GM19035 (cell line): Measurements from ENCODE around the gene CHPT1.
"Not testable (repeated sequence)": the region's sequence is repeated elsewhere in the genome, so short reads cannot be mapped to it uniquely, and the experiment has no call there.

Experiments used
- ATAC-seq: cut with Tn5 transposase; IDR thresholded peaks from one replicate; pipeline ENCODE4 v1.9.1; 2021; ENCODE audit not compliant: unreplicated experiment

Gene CHPT1

DNA sequence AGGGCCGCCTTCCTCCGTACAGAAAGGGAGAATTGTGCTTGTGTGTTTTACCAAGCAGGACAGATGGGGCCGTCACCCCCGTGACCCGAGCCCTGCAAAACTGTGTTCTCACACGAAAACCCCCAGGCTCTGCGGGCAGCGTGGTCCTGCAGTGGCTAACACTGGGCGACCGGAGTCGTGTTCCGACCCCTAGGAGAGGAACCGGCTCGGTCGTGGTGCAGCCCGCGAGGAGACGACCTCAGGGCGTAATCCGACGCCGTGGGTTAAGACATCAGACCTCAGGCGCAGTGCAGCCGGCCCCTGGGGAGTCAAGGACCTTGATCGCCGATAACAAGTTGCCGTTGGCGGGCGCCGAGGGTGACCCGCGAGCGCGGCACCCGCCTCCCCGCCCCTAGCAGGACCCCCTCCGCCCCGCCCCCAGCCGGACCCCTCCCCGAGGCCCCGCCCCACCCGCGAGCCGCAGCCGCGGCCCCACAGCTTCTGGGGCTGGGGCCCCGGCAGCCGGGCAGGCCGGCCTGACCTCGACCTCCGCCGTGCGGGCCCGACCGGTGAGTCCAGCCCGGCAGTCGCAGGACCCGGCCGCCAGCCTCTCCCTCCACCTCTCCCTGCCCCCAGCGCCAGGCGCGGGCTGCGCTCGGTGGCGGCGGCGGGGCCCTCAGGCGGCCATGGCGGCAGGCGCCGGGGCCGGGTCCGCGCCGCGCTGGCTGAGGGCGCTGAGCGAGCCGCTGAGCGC, at the start of gene CHPT1:
Gene CHPT1 (plus strand): TSS at position 444 of the 733 bp plus-strand sequence. CDS start 222 bp downstream, at position 666.
- ATAC-seq = peak; percentile 64

DNA sequence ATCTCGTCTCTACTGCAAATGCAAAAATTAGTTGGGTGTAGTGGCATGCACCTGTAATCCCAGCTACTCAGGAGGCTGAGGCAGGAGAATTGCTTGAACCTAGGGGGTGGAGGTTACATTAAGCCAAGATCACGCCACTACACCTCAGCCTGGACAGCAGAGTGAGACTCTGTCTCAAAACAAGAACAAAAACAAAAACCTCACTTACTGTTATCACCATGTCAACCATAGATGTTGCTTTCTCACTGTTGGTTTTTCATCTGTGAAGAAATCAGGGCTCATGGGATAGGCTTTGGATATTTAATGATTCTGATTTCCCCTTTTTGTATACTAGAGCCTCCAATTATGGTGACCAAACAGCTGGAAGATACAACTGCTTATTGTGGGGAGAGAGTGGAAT, 49.7 kb upstream of the CHPT1 start:
- ATAC-seq = no peak

DNA sequence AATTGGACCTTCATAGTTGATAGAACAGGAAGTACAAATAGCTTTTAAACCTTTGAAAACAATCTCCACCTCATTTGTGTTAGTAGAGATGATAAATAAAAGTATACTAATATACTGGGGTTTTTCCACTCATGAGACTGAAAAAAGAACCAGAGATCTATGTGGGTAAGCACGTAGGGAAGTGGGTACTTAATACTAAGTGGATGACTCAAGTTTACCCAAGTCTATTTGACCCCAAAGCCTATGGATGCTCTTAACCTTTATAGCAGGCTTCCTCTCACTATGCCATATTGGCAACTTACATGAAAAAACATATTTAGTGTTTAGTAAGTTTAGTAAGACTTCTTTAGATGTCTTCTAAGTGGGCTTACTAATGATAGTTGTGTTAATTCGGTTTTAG, 49.2 kb upstream of the CHPT1 start:
- ATAC-seq = no peak

DNA sequence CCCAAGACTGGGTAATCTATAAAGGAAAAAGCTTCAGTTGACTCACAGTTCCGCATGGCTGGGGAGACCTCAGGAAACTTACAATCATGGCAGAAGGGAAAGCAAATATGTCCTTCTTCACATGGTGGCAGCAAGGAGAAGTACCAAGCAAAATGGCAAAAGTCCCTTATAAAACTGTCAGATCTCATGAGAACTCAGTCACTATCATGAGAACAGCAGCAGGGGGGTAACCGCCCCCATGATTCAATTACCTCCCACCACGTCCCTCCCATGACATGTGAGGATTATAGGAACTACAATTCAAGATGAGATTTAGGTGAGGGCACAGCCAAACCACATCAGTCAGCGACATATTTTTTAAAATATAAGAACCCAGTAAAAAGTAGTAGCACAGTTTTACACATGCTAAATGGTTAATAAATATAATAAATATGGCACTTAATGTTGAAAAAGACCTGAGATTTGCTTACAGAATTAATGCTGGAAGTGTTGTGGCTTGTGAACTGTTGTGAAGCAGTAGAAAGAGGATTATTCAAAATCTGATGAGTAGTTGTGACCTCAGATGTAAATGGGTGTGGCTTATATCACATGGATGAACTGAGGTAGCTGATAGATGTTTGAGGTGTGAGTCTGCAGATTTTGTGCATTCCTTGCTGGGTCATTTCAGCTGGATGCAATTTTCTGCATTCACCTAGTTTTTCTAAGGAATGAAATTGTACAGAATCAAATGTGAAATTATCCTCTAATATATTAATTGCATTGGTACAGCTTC, 46.9 kb upstream of the CHPT1 start:
- no peak for ATAC-seq

DNA sequence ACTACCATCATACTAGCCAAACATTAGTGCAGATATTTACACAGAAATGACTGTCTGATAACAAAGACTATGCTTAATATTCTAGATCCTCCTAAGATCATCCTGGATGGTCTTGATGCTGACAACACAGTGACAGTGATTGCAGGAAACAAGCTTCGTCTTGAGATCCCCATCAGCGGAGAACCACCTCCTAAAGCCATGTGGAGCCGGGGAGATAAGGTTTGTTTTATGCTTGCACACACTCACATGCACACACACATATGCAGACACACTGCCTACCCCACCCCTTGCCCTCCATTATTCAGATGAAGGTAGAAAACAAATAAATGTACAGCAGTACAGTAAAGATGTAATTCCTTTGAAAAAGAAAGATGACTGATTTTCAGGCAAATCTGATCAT, 44.4 kb upstream of the CHPT1 start:
- no peak for ATAC-seq

DNA sequence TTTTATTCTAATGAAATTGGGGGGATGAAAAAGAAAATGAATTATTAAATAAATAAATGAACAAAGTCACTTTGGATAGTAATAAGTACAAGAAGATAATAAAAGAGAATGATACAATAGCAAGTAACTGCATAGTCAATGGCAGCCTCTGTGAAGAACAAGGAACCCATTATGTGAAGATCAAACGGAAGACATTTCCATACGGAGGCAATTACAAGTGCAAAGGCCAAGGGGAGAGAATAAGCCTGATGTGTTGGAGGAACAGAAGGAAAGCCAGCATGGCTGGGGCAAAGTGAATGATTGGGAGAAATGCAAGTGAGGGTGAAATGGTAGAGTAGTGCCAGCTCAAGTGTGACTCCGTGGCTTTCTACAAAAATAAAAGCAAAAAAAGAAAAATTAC, 43.9 kb upstream of the CHPT1 start:
- ATAC-seq = no peak

DNA sequence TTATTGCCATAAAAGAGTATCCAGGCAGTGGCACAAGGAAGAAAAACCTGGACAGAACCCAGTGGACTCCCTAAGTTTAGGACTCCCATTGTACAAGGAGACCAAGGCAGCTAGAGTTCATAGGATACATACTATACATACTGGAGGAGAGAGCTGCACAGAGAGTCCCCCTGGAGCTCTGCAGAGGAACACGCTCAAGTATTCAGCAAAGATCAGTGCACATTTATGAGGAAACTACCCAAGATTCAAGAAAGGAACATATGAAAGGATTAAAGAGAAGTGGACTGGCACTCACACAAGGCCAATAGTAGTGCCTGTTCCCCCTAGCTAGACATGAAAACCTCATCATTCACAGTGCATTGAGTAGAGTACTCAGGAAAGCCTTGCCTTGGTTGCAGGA, 43.0 kb upstream of the CHPT1 start:
- no peak for ATAC-seq

DNA sequence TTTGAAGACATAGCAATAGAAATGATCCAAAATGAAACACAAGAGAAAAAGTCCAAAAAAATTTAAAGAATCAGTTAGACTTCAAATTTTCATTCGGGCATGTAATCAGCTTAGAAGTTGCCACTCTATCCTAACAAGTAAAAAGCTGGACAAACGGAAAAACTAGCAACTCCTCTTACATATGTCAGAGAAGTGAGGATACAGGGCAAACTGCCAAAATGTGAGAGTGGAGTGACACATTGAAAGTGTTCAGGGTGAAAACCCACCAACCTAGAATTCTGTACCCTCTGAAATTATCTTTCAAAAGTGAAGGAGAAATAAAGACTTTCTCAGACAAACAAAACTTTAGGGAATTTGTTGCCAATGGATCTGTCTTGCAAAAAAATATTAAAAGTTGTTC, 42.0 kb upstream of the CHPT1 start:
- ATAC-seq = no peak

DNA sequence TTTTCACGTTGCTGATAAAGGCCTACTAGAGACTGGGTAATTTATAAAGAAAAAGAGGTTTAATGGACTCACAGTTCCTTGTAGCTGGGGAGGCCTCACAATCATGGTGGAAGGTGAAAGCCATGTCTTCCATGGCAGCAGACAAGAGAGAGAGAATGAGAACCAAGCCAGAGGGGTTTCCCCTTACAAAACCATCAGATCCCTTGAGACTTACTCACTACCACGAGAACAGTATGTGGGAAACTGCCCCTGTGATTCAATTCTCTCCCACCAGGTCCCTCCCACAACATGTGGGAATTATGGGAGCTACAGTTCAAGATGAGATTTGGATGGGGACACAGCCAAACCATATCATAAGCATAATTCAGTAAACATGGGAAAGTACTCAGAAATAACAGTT, 36.8 kb upstream of the CHPT1 start:
- not testable (repeated sequence) for ATAC-seq

DNA sequence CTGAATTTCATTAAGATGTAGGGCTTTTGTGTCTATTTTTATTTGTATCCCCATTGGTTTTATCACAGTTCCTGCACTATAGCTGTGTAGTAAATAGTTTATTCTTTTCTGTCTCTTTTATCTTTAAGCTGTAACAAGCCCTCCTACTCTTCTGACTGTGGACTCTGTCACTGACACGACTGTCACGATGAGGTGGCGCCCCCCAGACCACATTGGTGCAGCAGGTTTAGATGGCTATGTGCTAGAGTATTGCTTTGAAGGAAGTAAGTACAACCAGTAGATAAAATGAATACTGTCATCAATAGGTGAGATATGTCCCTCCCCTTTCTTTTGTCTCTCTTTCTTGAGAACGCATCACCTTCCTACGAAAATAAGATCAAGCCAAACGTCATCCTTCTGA, 34.1 kb upstream of the CHPT1 start:
- ATAC-seq = no peak

DNA sequence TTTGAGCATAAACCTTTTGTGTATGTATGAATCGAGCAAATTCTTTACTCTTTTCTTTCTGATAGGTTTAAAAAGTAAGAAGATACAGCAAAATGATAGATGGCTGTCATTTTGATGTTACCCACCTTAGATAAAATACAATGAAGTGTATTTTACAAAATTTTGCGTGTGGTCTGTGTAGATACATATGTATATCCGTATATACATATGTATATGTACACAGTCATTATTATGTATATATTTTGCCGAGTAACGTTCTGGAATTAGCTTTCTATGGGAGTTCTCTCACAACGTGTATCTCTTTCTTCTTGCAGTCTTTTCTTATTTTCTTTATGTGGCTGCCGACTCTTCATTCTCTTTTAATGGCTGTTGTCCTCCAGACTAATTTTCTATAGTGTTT, 32.4 kb upstream of the CHPT1 start:
- no peak for ATAC-seq

DNA sequence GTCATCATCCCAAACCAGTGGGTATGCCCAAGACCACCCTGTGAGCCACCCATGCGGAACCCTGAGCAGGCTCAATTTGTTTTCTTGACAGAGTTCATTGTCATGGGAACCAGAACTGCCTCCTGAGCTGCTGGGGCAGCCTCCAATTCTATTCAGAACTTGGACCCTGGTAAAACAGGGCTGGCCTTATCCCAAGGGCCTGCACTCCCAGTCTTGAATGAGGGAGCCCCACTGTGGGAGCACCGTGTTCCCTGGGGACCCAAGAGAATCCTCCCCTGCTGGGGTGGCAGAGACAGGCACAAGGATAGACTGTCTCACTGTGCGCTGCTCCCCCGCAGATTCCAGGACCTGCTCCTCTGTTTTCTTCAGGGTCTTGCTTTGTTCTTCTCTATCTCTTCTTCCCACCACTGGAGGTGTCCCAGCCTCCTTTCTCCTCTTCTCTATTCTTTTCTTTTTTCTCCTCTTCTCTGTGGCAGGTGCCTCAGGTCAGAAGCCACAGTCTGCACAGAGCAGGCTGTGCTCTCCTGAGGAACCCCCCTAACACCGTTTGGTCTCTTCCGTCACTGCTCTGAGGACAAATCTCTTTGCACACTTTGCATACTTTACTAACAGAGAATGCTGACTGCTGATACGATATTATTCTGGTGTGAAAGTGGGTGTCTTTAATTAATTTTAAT, 31.2 kb upstream of the CHPT1 start:
- ATAC-seq = no peak

DNA sequence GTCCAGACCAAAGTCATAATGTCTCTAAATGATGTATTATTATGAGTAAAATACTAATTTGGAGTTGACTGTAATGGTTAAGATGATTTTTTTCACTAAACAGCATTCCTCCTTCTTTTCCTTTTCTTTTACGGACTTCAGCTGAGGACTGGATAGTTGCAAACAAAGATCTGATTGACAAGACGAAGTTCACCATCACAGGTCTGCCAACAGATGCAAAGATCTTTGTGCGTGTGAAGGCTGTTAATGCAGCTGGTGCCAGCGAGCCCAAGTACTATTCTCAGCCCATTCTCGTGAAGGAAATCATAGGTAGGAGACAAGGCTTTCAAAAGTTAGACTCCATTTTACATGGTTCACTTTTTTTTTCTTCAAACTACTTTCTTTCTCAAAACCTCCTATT, 29.8 kb upstream of the CHPT1 start:
- no peak for ATAC-seq

DNA sequence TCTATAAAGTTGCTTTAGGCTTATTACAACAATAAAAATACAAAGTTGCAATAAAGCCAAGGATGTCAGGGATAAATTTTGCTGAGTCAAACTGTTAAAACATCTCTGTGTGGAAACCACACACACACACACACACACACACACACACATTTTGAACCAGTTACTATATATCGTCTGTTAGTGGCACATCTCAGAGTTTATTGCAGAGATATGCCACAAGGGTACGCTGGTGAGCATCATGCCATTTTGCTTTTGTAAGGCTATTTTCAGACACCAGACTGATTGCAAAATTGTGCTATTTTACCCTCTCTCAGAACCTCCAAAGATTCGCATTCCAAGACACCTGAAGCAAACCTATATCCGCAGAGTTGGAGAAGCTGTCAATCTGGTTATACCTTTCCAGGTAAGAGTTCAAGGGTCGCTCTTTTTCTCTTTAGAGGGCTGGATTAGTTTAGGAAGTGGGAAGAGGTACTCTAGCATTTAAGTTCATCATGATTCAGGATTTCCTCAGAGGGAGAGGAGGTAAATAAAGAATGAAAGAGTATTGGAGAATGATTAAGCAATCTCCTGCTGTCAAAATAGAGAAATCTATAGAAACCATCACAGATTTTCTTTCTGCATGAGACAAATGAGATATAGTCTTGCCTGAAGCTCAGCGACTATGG, 27.3 kb upstream of the CHPT1 start:
- ATAC-seq = no peak

DNA sequence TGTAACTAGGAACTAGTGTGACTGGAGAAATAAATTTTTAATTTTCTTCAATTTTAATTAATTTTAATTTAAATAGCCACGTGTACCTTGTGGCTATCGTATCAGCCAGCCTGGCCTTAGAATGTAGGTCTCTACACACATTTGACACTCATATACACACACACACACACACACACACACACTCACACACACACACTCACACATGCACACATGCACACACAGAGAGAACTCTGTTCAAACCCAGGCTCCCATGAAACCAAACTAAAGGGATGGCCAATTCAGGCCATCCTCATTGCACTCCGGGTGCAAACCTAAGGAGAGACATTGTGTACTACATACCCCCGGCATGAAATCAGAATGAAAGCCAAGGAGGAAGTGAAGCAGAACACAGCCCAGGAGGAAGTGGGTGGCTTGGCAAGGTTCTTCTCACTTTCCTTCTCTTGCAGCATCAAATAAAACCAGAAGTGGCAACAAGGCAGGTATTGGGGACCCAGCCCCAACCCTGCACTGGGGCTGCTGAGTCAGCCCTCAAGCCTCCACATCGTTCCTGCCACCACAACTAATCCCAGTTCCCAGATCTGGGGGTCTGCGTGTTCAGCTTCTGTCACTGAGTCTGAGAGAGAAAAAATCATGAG, 26.2 kb upstream of the CHPT1 start:
- ATAC-seq = peak; percentile 86

DNA sequence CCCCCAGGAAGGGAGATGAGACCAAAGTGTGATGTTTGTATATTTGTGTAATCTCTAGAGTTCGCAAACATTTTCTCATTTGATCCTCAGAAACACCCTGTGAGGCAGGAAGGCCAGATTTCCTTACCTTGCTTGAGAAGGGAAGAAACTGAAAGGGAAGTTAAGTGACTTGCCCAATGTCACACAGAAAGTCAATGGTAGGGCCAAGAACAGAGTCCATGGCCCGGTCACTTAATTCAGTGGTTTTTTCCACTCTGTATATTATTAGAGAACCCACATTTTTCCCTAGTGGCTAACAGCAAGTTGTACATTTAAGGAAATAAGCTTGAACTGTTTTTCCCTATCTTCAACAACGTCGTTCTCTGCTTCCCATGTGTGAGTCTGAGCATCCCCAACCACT, 25.6 kb upstream of the CHPT1 start:
- no peak for ATAC-seq

DNA sequence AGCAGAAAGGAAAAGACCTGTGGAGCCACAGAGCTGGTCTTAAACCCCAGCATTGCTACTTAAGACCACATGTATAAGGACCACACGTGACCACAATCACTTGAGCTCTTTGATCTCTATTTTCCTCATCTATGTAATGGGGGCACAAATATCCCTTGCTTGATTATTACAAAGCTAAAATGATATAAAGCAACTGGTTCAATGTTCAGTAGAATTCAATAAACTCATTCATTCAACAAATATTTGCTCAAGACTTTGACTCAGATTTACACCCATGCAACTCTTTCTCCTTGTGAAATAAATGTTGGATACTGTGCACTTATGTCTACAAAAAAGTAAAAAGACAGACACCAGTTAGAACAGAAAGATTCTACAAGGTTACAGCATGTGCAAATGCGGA, 21.9 kb upstream of the CHPT1 start:
- no peak for ATAC-seq

DNA sequence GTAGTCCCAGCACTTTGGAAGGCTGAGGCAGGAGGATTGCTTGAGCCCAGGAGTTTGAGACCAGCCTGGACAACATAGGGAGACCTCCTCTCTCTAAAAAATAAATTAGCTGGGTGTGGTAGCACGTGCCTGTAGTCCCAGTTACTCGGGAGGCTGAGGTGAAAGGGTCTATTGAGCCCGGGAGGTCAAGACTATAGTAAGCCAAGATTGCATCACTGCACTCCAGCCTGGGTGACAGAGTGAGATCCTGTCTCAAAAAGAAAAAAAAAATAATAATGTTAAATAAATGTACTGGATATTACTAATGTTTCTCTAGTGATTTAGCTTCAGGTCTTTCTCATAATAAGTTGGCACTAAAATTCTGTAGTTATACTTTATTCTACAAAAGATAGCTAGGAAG, 20.9 kb upstream of the CHPT1 start:
- ATAC-seq = not testable (repeated sequence)

DNA sequence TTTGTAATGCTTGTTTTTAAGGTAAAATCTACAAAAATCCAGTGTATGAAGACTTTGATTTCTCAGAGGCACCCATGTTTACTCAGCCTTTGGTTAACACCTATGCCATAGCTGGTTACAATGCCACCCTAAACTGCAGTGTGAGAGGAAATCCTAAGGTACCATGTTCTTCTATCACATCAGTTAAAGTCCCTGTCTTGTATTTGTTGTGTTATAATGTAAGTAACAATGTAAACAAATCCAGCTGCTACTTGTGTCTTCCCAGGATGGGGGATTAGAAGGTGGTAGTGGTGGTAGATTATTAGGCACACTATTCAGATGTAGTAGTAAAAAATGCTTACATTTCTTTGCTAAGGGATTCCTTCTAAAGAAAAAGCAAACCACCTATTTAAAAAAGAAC, 19.4 kb upstream of the CHPT1 start:
- no peak for ATAC-seq

DNA sequence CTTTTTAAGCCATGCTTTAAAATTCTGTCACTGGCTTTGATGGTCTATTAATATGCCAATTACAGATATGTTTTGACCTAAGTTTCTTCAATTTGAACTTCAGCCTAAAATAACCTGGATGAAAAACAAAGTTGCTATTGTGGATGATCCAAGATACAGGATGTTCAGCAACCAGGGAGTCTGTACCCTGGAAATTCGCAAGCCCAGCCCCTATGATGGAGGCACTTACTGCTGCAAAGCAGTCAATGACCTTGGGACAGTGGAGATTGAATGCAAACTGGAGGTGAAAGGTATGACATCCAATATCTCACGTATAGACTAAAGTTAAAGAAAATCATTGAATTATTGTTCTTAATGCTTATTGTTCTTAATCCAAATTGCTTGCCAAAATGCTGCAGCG, 17.2 kb upstream of the CHPT1 start:
- ATAC-seq = no peak

DNA sequence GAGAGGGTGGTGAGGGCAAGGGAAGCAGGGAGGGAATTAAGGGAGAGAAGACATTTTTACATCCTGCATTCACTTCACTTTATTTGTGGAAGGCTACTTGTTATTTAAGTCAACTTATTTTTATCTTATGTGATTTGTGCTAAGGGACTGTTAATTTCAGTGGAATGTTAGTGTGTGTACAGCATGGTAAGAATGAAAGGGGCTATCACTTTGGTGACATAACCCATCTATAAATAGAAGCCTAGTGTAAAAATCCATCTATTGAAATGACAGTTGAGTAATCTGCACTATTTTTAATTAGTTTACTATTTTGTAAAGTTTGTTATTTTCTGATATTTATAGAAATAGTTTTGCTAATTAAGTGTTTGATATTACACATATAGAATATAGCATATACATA, 16.8 kb upstream of the CHPT1 start:
- ATAC-seq = no peak
